HG03159 (cell line): ENCODE data around the gene SLC39A11.
"Not testable (repeated sequence)": the region's sequence is repeated elsewhere in the genome, so short reads cannot be mapped to it uniquely, and the experiment has no call there.

Source experiments
- ATAC-seq: cut with Tn5 transposase; IDR thresholded peaks from one replicate; pipeline ENCODE4 v1.9.1; 2021; ENCODE audit warnings: mild to moderate bottlenecking, moderate library complexity; ENCODE audit not compliant: unreplicated experiment

SLC39A11 gene

DNA sequence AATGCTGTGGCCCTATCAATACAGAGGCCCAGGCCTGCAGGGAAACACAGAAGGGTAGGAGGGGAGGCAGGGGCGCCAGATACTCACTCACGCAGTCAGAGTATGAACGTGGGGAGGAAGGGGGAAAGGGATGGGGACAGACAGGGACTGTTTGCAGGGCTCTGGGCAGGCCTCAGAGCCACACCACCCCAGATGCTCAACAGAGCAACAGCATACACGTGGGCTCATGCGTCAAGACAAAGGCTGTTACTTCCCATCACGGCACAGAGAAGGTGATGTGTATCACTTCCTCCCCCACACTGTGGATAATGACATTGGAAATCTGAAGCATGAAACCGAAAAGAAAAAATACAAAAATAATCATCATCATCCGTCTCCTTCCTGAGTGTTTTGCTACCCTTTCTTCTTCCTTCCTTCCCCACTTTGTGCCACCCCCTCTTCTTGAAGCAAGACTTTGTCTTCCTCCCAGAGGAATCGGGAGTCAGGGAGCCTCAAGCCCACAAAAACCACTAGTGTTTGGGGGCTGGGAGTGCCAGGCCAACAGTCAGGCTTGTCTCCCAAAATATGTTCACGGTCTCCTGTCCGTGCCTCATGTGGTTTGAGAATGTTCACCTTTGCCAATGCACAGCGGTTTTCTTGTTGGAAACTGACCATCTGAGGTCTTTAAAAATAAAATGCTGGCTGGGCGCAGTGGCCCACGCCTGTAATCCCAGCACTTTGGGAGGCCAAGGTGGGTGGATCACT is 20.1 kb downstream of the SLC39A11 start:
- ATAC-seq, result no peak

GRCh38 chr17:73071066-73071999 is 21.2 kb downstream of the SLC39A11 start:
- ATAC-seq, result no peak

DNA sequence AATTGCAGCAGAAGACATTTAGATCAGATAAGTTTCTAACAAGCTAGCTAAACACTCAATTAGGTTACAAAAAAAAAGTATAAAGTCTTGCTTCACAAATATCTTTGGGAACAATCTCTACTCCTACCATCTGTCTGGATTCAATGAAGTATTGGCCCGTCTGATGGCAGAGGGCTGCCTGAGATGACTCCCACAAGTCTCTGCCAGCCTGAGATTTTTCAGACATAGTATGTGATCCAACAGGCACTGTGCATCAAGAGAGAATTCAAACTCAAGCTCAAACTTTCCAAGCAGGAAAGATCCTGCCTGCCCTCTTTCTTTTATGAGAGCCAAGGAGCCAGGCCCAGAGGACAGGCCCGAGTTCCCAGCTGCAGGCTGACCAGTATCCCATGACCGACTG is 22.6 kb downstream of the SLC39A11 start:
- ATAC-seq, result no peak

GRCh38 chr17:73069164-73069770 is 23.2 kb downstream of the SLC39A11 start:
- ATAC-seq, result no peak

- ATAC-seq, result no peak
These were observed 23.9 kb downstream of the SLC39A11 start for GRCh38 chr17:73068322-73069153.

- not testable (repeated sequence) for ATAC-seq
These were observed 24.8 kb downstream of the SLC39A11 start for GRCh38 chr17:73067699-73068098.

- ATAC-seq, result no peak
These were observed 25.4 kb downstream of the SLC39A11 start for GRCh38 chr17:73067075-73067474.

GRCh38 chr17:73066148-73066884 is 26.2 kb downstream of the SLC39A11 start:
- no peak for ATAC-seq

- ATAC-seq, result no peak
These were observed 27.1 kb downstream of the SLC39A11 start for GRCh38 chr17:73065376-73065775.

DNA sequence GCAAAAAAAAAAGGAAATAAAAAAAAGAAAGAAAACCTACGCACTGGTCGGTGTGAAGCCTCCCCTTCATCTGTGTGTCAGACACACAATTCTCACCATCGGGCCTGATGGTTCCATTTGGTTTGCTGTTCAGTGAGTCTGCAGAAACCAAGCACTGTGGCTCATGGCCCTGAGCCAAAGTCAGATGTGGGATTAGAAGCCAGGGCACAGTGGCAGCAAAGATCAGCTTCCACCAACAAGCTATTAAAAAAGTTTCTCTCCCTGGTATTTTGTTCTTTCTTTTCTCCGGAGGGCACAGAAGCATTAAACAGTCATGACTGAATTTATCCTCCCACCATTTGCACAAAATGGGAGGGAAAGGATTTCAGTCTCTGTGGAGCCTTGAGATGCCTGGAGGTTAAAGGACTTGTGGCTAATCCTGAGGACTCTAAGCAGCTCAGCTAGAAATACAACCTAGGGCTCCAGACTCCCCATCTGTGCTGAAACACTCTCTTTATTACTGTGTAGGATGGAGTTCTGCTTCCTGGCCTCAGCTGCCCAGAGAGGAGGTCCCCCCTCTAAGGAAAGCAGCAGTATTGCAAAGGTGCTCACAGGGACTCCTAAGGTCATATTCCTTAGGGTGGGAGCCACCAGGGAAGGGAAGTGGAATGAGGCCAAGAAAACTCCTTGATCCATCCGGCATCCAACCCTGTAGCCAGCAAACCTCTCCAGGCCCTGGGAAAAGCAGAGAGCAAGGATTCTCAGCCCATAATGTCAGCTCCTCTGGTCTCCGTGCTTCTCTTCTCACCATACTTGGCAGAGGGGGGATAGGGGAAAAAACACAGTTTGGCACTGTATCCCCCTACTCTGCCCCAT is 28.2 kb downstream of the SLC39A11 start:
- ATAC-seq, result no peak

DNA sequence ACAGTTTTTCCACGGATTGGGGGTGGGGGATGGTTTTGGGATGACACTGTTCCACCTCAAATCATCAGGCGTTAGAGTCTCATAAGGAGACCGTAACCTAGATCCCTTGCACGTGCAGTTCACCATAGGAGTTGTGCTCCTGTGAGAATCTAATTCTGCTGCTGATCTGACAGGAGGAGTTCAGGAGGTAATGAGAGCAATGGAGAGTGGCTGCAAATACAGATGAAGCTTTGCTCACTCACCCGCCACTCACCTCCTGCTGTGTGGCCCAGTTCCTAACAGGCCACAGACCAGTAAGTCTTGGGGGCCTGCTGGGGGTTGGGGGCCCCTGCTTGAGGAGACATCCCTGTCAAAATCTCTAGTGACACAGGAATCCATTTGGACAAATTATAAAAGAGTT is 29.8 kb downstream of the SLC39A11 start:
- ATAC-seq, result no peak

GRCh38 chr17:73061161-73061560 is 31.3 kb downstream of the SLC39A11 start:
- ATAC-seq, result no peak

GRCh38 chr17:73060721-73061120 is 31.8 kb downstream of the SLC39A11 start:
- no peak for ATAC-seq

DNA sequence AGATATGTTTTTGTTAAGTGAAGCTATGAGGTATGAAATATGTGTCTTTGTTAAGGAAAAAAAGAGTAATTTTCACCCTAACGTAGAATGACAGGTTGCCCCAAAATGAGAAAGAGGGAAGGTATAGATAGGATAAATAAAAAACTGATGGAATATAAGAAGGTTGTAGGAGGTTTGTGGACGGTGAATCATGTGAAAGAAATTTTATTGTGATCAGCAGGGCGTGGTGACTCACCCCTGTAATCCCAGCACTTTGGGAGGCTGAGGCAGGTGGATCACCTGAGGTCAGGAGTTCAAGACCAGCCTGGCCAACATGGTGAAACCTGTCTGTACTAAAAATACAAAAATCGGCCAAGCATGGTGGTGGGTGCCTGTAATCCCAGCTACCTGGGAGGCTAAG is 32.8 kb downstream of the SLC39A11 start:
- not testable (repeated sequence) for ATAC-seq

GRCh38 chr17:73058022-73058421 is 34.5 kb downstream of the SLC39A11 start:
- ATAC-seq, result no peak

DNA sequence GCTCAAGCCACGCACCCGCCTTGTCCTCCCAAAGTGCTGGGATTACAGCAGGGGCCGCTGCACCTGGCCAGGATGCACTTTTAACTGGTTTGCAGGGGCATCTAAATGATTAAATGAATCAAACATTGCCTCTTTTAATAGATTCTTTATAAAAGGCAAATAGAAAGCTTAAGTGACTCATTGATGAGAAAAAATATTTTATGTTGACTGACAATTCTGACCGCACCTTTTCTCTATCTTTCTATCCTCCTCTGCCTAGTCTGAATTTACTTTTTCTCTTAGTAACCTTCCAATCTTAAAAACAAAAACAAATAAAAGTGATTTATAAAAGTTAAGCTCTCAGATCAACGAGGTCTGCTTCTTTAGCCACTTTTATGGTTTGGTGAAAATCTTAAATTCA is 35.3 kb downstream of the SLC39A11 start:
- ATAC-seq, result no peak

DNA sequence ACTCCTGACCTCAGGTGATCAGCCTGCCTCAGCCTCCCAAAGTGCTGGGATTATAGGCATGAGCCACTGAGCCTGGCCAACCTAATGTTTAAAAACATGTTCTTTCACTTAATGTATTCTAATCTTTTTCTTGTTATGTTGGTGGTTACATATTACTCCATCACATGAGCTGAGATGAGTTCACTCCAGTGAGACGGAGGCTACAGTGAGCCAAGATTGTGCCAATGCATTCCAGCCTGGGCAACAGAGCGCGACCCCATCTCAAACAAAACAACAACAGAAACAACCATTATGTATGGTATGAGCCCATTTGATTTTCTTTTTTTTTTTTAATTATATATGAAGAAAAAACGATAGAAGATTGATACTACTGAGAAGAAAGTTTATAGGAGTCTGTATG is 39.6 kb downstream of the SLC39A11 start:
- ATAC-seq, result no peak

- ATAC-seq, result no peak
These were observed 41.7 kb downstream of the SLC39A11 start for GRCh38 chr17:73050797-73051196.

DNA sequence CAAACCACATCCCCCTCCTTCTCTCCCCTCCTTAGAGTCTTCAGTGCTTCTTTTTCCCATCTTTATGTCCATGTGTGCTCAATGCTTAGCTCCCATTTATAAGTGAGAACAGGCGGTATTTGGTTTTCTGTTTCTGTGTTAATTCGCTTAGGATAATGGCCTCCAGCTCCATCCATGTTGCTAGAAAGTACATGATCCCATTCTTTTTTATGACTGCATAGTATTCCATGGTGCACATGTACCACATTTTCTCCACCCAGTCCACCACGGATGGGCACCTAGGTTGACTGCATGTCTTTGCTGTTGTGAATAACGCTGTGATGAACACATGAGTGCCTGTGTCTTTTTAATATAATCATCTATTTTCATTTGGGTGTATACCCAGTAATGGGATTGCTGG is 44.3 kb downstream of the SLC39A11 start:
- ATAC-seq, result no peak
